PC-3 (cell line): Measurements from ENCODE around the gene NLRP12. TPM values are rescaled to one million over a fixed set of nuclear protein-coding genes. Genes with fewer than 3 reads are reported as not detected.

Source experiments
- ATAC-seq: fragments of 200-7000 bp; cut with Tn5 transposase; 2 replicates; pipeline ENCODE4 v1.9.1; 2020; ENCODE audit warnings: mild to moderate bottlenecking, moderate library complexity
- BruUV-seq: library from RNA; stranded (reverse); fragments of 400-500 nt; replicated peaks from 2 replicates; lab custom pipeline; 2021; lab: Mats Ljungman, UMichigan
- CTCF ChIA-PET: fragments of 300-600 bp; sonication (Branson Sonifier 250); formaldehyde crosslinking; loops from one replicate; lab custom pipeline; 2022; ENCODE audit warnings: antibody characterized with exemption; lab: Charles Lee
- POLR2A ChIA-PET: fragments of 300-600 bp; sonication (Branson Sonifier 250); formaldehyde crosslinking; loops from one replicate; lab custom pipeline; 2022; ENCODE audit warnings: antibody characterized with exemption; ENCODE audit not compliant: unreplicated experiment; lab: Charles Lee
- DNase-seq: peaks from one replicate; pipeline ENCODE4 v3.0.0-alpha.2; 2015
- H2AFZ ChIP-seq: fragments of 300-600 bp; sonication (generic); 2 replicates; pipeline ENCODE4 v1.6.0; 2016; ENCODE audit warnings: antibody characterized with exemption, low read length
- H3F3A ChIP-seq: fragments of 300-600 bp; sonication (generic); one replicate; pipeline ENCODE4 v1.6.0; 2017; ENCODE audit warnings: antibody characterized with exemption, low read length, control low read depth, mild to moderate bottlenecking; ENCODE audit not compliant: unreplicated experiment
- H3K27ac ChIP-seq: fragments of 300-600 bp; sonication (generic); 2 replicates; pipeline ENCODE4 v1.5.1; 2016; ENCODE audit warnings: mild to moderate bottlenecking, low read length
- H3K27me3 ChIP-seq: fragments of 300-600 bp; sonication (generic); 2 replicates; pipeline ENCODE4 v1.6.1; 2016; ENCODE audit warnings: low read length, mixed read lengths
- H3K36me3 ChIP-seq: fragments of 300-600 bp; sonication (generic); 2 replicates; pipeline ENCODE4 v1.6.1; 2016; ENCODE audit warnings: low read depth, mixed run types, low read length, mixed read lengths
- H3K4me1 ChIP-seq: fragments of 300-600 bp; sonication (generic); 2 replicates; pipeline ENCODE4 v1.5.1; 2016; ENCODE audit warnings: low read length; ENCODE audit not compliant: insufficient read depth
- H3K4me2 ChIP-seq: fragments of 300-600 bp; sonication (generic); 2 replicates; pipeline ENCODE4 v1.6.0; 2016; ENCODE audit warnings: low read length
- H3K4me3 ChIP-seq: fragments of 300-600 bp; sonication (generic); 2 replicates; pipeline ENCODE4 v1.5.1; 2016; ENCODE audit warnings: mild to moderate bottlenecking, low read length, mixed read lengths
- H3K79me2 ChIP-seq: fragments of 300-600 bp; sonication (generic); 2 replicates; pipeline ENCODE4 v1.6.1; 2017; ENCODE audit warnings: low read length, mixed read lengths
- H3K9ac ChIP-seq: fragments of 300-600 bp; sonication (generic); 2 replicates; pipeline ENCODE4 v1.6.0; 2016; ENCODE audit warnings: mild to moderate bottlenecking, low read length
- H3K9me2 ChIP-seq: fragments of 300-600 bp; sonication (generic); replicated peaks from 2 replicates; pipeline ENCODE4 v1.6.1; 2016; ENCODE audit warnings: mixed run types, low read length, mixed read lengths
- H3K9me3 ChIP-seq: fragments of 300-600 bp; sonication (generic); 2 replicates; pipeline ENCODE4 v1.6.1; 2016; ENCODE audit warnings: low read length, mixed read lengths
- H4K20me1 ChIP-seq: fragments of 300-600 bp; sonication (generic); 2 replicates; pipeline ENCODE4 v1.6.1; 2016; ENCODE audit warnings: low read length, mixed read lengths
- EZH2 ChIP-seq: fragments of 300-600 bp; sonication (generic); IDR thresholded peaks from one replicate; pipeline ENCODE4 v1.6.1; 2017; ENCODE audit warnings: antibody characterized with exemption, mild to moderate bottlenecking, low read length; ENCODE audit not compliant: unreplicated experiment
- EZH2phosphoT487 ChIP-seq: fragments of 300-600 bp; sonication (generic); IDR thresholded peaks from 2 replicates; pipeline ENCODE4 v1.6.1; 2018; ENCODE audit warnings: mild to moderate bottlenecking, antibody characterized with exemption, low read length, borderline replicate concordance
- intact Hi-C: fragments of 100-400 bp; cut with micrococcal nuclease; formaldehyde crosslinking; loops from 2 replicates; pipeline ENCODE4 v1.9.0; 2023
- total RNA-seq: library from RNA; depleted of rRNA; stranded (reverse); fragments of >200 nt; gene quantifications from 2 replicates; pipeline ENCODE4 v1.2.3, GENCODE V29; 2014
- TF ChIP-seq, protein P1 (sequence below): fragments of 300-600 bp; sonication (generic); conservative IDR thresholded peaks from 2 replicates; pipeline ENCODE4 v1.5.1; 2017; ENCODE audit warnings: antibody characterized with exemption, low read depth, mild to moderate bottlenecking, low read length

NLRP12 gene
- total RNA-seq, 1 experiment from 2014 or later, result not detected

DNA sequence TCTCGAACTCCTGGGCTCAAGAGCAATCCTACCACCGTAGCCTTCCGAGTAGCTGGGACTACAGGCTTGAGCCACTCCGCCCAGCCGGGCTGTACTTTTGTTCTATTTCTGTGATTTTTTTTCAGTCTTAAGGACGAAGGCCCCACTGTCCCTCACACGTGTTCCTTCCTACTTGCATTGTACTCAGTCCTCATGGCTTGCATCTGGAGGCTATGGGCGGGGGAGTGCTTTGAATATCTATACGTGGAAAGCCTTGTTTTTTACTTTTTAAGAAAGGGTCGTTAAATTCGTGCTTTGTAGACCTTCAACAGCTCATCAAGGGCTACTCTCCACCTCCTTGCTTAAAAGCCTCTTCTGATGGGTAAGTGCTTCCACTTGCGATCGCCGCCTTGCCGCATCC is 36.8 kb downstream of the NLRP12 start:
- H3K4me1 ChIP-seq, result no peaks in the 10 kb centered on the region
- no peak for ATAC-seq
- H2AFZ ChIP-seq, result no peak overlapping the region
- intact Hi-C loops, result no loop called here
- DNase-seq, result no peak
- no peaks in the 10 kb centered on the region for H3F3A ChIP-seq
- CTCF ChIA-PET, result no interaction called here
- H3K79me2 ChIP-seq, result no peaks in the 10 kb centered on the region
- no peak overlapping the region for H3K27ac ChIP-seq
- H3K27me3 ChIP-seq, result peaks cover 8% of the 10 kb centered on the region; the same call in 1 of the 2 replicates
- H3K4me3 ChIP-seq, result no peak overlapping the region
- H3K4me2 ChIP-seq, result no peak overlapping the region
- no TSS peak for BruUV-seq
- H3K9me2 ChIP-seq, result no peaks in the 10 kb centered on the region
- H3K9ac ChIP-seq, result no peak overlapping the region
- H4K20me1 ChIP-seq, result no peaks in the 10 kb centered on the region
- POLR2A ChIA-PET, result no interaction called here
- H3K9me3 ChIP-seq, result no peaks in the 10 kb centered on the region
- H3K36me3 ChIP-seq, result no peaks in the 10 kb centered on the region
- TF ChIP-seq EZH2 (no peak), EZH2phosphoT487 (no peak)
- TF ChIP-seq, protein P1, sequence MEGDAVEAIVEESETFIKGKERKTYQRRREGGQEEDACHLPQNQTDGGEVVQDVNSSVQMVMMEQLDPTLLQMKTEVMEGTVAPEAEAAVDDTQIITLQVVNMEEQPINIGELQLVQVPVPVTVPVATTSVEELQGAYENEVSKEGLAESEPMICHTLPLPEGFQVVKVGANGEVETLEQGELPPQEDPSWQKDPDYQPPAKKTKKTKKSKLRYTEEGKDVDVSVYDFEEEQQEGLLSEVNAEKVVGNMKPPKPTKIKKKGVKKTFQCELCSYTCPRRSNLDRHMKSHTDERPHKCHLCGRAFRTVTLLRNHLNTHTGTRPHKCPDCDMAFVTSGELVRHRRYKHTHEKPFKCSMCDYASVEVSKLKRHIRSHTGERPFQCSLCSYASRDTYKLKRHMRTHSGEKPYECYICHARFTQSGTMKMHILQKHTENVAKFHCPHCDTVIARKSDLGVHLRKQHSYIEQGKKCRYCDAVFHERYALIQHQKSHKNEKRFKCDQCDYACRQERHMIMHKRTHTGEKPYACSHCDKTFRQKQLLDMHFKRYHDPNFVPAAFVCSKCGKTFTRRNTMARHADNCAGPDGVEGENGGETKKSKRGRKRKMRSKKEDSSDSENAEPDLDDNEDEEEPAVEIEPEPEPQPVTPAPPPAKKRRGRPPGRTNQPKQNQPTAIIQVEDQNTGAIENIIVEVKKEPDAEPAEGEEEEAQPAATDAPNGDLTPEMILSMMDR, result no peak

- H3K9ac ChIP-seq, result no peak overlapping the region
These were observed 37.4 kb downstream of the NLRP12 start for GRCh38 chr19:53786744-53787143.

More at GRCh38 chr19:53786744-53787143, 37.4 kb downstream of the NLRP12 start:
- H3K36me3 ChIP-seq, result no peaks in the 10 kb centered on the region
- no peak overlapping the region for H3K27ac ChIP-seq
- no peak overlapping the region for H2AFZ ChIP-seq
- H3K9me3 ChIP-seq, result no peaks in the 10 kb centered on the region
- ChIA-PET POLR2A (no interaction called here), CTCF (no interaction called here)
- intact Hi-C loops, result no loop called here
- BruUV-seq, result no TSS peak
- no peaks in the 10 kb centered on the region for H3F3A ChIP-seq
- TF ChIP-seq EZH2 (no peak), EZH2phosphoT487 (no peak)
- TF ChIP-seq, protein P1, result no peak
- H3K4me1 ChIP-seq, result no peaks in the 10 kb centered on the region
- DNase-seq, result no peak
- H3K4me2 ChIP-seq, result no peak overlapping the region
- no peak overlapping the region for H3K4me3 ChIP-seq
- peaks cover 8% of the 10 kb centered on the region; the same call in 1 of the 2 replicates for H3K27me3 ChIP-seq
- H4K20me1 ChIP-seq, result no peaks in the 10 kb centered on the region
- H3K9me2 ChIP-seq, result no peaks in the 10 kb centered on the region
- no peaks in the 10 kb centered on the region for H3K79me2 ChIP-seq
- no peak for ATAC-seq
